ENCODE data around the gene CFAP57.

GRCh38 chr1:43137445-43138052 lies 34.6 kb upstream of the CFAP57 start:
- no peak for TF ChIP-seq POLR2AphosphoS5 (IDR thresholded peaks at IDR 0.05; ENCODE audit: low read depth, low read length)
- no peak for TF ChIP-seq TAF1 (IDR thresholded peaks at IDR 0.05; ENCODE audit: borderline replicate concordance, low read depth, low read length)
- TF ChIP-seq POLR2A (IDR thresholded peaks at IDR 0.05; ENCODE audit: low read depth, low read length): no peak
